Measurements from ENCODE around the gene KLK4.
A peak's percentile ranks its signal among the peaks of the same experiment; 100 is the strongest.

The KLK4 gene, protein sequence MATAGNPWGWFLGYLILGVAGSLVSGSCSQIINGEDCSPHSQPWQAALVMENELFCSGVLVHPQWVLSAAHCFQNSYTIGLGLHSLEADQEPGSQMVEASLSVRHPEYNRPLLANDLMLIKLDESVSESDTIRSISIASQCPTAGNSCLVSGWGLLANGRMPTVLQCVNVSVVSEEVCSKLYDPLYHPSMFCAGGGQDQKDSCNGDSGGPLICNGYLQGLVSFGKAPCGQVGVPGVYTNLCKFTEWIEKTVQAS

DNA sequence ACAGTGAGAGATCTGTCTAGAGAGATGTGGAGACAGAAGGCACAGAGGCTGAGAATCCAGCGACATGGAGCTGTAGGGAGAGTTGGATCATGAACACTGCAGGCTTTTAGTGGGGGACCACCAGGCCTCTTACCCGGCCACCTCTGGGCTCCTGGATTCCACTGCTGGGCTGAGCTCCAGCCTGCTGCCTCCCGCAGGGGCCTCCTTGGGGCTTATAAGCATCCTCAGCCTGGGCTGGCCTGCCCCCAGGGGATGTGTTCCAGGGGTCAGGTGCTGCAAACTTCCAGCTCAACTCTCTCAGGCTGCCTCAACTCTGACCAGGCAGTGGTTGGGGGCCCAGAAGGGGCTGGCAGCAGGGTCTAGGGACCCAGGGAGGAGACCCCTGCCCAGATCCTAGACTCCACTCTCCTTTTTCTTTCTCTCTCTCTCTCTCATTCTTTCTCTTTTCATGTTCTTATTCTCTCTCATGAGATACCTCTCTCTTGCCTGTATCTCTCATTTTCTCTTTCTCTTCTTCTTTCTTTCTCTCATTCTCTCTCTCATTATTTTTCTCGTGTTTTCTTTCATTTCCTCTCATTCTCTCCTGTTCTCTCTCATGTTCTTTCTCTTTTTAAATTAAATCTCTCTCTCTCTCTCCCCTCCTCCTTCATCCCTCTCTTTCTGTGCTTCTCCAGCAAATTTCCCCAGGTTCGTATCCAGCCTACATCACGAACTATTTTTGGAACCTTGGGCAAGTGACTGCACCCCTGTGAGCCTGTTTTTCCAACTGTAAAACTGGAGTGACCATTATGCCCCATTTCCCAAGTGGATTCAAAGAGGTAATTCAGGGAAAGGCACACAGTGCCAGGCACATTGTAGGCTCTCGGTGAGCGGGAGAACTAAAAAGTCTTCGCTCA is at the start of gene KLK4:
TSS of gene KLK4 (minus strand) at position 190 of the 896 bp plus-strand sequence. CDS start 657 bp downstream, outside the sequence.
- no peak for DNase-seq

DNA sequence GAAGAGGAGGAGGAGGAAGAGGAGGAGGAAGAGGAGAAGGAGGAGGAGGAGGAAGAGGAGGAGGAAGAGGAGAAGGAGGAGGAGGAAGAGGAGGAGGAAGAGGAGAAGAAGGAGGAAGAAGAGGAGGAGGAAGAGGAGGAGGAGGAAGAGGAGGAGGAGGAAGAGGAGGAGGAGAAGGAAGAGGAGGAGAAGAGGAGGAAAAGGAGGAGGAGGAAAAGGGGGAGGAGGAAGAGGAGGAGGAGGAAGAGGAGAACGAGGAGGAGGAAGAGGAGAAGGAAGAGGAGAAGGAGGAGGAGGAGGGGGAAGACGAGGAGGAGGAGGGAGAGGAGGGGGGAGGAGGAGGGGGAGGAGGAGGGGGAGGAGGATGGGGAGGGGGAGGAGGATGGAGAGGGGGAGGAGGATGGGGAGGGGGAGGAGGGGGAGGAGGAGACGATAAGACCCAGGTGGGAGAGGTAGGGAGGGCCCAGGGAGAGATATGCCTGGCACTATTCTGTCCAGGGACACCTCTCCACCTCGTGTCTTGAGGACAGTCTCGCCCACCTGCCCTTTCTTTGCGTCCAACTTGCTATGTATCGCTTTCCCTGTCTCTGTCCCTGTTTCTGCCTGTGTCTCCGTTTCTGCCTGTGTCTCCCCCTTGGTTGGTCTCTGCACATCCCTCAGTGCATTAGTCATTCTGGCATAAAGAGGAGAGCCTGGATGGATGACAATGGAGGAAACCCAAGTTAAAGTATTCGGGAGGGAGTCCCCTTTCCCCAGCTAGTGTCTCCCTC is 48.7 kb upstream of the KLK4 start:
- no peak for DNase-seq

DNA sequence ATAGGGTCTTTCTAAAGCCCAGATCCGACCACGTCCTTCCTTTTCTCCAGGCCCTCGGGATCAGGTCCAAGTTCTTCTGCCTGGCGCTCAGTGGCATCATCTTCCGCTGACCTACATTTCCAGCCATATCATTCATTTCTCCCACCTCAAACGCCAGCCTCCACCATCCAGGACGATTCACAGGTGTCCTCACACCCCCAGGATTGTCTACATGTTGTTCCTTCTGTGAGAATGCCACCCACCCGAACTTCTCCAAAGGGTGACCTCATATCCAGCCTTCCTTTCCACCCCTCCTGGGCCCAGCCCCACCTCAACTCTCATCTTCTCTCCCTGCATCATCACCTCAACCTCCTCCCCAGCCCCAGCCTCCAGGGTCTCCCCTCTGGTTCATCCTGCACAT is 46.4 kb upstream of the KLK4 start:
- DNase-seq = no peak

DNA sequence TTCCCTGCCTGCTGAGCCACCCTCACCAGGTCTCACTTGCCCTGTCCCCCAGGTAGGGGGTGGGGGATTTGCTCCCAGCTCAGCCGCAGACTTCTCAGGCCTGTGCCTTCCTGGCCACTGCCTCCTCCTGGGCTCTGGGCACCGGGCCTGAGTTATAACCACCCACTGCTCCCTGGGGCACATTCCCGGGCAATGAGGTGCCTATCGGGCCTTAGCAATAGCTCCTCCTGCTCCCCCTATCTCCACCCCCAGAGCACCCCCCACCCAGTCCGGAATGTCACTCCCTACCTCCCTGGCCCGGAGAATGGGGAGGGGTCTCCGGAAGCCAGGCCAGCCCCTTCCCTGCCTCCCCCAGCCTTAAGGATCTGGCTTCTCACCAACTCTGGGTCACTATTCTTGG is 41.7 kb upstream of the KLK4 start, which contains the start of gene KLK5:
TSS of gene KLK5 (minus strand) at position 129 of the 400 bp plus-strand sequence. CDS start 381 bp downstream, outside the sequence.
- no peak for DNase-seq

DNA sequence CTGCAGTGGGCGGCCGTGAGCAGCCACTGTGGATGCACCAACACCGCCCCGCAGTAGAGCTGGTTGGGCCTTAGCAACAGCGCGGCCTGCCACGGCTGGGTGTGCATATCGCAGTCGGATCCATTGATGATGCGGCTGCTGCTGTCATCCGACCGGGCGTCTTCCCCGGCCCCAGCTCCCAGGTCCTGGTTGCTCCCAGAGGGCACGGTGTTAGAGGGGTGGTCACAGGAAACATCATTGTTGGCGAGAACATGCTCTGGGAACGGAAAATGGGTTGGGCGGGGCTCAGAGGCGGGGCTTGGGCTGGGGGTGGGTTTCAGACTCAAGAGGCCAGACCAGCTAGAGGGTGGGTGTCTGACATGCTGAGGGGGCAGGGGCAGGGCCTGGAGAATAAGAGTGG is 38.7 kb upstream of the KLK4 start:
- no peak for DNase-seq

DNA sequence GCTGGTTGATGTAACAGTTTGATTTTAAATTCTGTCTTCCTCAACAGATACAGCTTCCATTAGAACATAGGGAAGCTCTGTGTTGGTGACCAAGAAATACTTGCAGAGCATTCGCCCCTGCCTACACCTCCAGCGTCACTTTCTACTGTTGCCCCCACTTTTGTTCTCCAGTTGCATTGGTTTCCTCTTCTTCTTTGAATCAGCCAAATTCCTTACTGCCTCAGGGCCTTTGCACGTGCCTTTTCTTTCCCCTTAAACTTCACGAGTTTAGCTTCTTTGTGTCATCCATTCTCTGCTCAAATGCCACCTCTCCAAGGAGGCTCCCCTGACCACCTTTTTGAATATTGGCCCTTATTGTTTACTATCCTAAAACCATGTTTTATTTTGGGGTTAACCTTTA is 35.9 kb upstream of the KLK4 start:
- no peak for DNase-seq

DNA sequence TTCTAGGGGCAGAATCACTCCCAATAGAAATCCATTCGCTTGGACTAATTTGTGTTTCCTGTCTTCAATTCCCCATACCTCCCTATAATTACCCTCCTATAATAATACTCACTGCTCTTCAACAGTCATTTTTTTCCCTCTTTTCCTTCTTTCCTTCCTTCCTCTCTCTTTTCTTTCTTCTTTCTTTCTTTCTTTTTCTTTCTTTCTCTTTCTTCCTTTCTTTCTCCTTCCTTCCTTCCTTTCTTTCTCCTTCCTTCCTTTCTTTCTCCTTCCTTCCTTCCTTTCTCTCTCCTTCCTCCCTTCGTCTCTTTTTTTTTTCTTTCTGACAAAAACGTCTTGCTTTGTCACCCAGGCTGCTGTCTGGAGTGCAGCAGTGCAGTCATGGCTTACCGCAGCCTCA is 33.6 kb upstream of the KLK4 start:
- no peak for DNase-seq

DNA sequence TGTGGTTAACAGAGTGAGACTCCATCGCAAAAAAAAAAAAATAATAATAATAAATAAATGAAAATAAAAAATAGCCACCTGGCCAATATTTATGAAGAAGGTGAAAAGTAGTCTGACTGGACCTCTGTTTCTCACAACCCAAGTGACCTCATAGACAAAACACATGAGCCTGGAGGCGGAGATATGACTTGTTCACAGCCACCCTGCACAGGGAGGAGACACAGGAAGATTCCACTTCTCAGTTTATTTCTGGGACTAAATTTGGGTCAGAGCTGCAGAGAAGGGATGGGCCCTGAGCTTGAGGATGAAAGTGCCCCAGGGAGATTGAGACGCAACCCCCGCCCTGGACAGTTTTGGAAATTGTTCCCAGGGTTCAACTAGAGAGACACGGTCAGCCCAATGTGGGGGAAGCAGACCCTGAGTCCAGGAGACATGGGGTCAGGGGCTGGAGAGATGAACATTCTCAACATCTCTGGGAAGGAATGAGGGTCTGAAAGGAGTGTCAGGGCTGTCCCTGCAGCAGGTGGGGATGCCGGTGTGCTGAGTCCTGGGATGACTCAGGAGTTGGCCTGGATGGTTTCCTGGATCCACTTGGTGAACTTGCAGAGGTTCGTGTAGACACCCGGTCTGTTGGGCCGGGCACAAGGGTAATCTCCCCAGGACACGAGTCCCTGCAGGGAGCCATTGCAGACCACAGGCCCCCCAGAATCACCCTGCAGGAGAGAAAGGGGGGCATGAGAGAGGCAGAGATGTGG is 32.1 kb upstream of the KLK4 start:
- DNase-seq = no peak

DNA sequence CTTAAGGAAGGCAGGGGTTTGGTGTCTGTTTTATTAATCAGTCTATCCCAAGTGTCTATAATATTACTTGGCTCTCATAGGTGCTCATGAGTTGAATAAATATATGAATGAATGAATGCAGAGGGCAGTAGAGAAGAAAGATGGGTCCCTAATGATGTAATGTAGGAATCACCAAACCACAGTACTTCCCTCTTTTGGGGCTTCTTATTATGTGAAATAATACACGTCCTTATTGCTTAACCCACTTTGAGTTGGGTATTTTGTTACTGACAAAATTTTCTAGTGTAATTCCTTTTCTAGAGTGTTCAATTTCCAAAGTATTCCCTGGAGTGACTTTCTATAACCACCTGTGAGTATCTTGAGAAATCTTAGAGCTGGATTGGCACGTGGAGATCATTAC is 28.4 kb upstream of the KLK4 start:
- no peak for DNase-seq

DNA sequence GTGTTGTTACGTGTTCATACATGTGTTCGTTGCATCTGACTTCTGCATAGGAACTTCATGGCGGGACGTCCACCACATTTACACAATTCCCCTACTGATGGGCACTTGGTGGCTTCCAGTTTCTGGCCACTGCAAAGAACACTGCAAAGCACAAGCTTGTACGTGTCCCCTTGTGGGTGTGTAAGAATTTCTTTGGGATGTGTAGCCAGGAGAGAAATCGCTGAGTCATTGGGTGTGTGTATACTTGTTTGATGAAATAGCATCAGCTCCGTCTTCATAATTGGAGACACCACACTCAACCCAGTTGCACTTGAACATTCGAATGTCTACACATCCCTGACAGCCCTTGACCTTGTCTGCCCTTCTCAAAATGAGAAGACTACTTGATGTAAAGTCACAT is 22.4 kb upstream of the KLK4 start:
- no peak for DNase-seq

DNA sequence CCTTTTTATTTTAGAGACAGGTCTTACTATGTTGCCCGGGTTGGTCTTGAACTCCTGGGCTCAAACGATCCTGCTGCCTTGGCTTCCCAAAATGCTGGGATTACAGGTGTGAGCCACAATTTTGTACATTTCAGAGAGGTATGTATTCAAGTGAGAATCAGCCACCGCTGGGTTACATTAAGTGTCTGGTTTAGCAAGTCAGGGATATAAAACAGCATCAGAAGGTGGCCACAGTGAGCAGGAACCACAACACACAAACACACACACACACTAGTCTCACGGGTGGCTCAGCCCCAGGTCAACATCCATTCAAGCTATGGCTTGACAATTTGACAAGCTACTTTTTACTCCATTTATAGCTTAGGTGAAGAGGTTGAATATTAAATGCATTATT is 21.5 kb upstream of the KLK4 start:
- DNase-seq = no peak

DNA sequence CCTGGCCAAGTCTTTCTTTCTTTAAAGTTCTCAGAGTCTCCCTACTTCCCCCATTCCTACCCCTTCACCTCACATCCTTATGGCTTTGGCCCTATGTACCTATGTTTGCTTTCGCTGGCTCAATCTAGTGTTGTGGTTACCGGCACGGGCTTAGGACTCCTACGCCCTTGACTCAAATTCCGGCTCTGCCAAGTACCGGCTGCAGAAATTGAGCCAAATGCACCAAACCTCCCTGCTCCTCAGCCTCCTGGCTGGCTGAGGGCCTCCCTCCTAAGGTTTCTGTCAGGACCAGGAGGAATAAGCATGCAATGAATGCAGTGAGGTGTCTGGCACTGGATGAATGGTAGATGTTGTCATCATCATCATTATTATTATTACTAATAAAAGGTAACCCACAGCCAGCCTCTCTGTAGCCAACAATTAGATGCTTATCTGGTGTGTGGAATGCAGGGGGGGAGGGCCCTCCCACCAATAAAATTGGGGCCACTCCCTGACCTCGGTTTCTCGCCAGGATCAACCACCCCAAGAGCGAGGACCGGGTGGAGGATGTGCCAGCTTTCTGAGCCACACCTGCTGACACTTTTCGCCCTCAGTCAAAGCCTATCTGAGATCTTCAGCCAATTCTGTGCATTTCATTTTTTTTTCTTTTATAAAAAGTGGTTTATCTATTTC is 21.0 kb upstream of the KLK4 start:
- DNase-seq = no peak

DNA sequence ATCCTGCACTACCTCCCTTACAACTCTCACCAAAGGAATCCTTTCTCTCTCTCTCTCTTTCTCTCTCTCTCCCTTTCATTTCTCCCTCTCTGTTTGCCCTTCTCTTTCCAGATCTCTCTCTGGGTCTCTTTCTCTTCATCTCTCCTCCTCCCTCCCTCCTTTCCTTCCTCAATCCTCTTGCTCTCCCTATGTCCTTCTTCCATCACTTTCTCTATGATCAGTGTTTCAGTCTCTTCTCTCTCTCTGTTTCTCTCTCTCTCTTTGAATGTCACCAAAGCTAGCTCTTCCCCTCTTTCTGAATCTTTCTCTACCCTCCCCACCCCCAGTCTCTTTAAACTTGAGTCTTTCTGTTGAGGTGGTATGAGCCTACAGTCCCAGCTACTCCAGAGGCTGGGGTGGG is 19.8 kb upstream of the KLK4 start:
- no peak for DNase-seq

DNA sequence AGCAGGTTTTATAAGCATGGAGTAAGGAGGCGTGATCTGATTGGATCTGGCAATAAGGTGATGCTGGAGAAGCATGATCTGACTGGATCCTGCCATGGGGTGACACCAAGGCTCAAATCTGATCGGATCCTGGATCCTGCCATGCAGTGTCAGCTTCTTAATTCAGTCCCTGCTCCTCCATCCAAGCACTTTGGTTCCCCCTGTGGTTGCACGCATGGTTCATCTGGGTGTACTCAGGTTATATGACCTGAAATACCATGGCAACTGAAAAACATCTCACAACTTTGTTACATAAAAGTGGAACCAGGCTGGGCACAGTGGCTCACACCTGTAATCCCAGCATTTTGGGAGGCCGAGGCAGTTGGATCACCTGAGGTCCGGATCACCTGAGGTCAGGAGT is 17.6 kb upstream of the KLK4 start:
- DNase-seq = no peak

DNA sequence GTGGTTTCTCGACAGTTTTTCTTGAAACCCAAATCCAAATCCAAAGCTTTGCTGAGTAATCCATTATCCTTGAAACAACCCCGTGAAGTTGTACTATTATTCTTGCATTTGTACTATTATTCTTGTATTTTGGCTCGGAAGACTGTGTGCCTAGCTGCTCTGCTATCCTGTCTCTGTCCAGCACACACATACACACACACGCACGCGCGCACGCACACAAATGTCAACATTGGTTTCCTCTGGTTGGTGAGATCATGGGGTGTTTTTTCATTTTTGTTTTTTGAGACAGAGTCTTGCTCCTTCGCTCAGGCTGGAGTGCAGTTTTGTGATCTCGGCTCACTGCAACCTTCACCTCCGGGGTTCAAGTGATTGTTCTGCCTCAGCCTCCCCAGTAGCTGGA is 14.9 kb upstream of the KLK4 start:
- no peak for DNase-seq

DNA sequence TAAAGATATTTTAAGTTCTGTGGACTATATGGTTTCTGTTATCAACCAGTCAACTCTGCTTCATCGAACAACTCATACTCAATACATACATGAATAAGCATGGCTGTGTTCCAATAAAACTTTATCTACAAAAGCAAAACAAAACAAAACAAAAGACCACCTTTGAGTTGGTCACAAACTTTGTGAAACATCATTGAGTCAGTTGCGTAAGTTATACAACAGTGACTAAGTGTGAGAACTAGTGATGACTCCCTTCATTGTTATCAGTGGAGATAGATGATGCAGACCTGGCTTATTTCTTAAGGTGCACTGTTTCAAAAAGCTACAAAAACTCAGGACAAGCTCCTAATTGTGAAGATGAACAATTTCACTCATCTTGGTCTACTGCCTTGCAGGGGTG is 14.5 kb upstream of the KLK4 start:
- no peak for DNase-seq

DNA sequence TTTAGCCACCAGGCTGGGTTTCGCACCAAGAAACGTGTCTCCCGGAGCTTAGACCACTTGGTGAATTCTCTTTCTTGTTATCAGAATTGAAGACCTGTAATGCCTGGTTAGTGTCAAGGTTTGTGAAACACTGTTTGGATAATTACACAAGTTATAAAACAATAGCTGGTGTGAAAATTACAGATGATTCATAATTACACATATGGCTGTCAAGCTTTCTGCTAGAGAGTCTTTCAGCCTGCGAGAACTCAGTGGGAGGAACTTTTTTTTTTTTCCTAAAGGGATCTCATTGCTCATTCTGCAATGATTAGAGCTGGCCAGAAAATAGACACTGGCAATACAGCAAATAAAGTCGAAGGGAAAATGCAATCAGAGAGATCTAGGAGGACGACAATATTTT is 13.4 kb upstream of the KLK4 start:
- no peak for DNase-seq

DNA sequence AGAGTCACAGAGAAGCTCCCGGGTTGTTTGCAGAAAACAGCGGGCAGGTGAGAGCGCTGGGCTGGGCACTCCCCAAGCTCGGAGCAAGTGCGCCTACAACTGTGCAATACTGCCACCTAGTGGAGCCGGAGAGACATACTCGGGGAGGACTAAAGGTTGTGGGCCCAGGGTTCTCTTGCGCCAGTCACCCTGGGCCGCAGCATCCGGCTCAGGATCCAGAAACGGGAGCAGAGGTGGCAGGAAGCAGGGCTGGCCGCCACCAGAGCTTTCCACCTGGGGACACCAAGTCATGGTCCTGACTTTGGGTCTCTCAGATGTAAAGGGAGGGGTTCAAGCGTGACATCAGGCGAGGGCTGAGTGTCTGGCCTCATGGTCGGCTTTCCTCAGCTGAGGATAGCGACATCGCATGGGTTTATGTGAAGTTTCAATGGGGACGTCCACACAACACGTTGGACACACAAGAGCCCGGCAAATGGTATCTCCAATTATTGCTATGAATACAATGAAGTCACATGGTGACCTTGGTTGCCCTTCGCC is 11.2 kb upstream of the KLK4 start:
- DNase-seq = peak; percentile 76

DNA sequence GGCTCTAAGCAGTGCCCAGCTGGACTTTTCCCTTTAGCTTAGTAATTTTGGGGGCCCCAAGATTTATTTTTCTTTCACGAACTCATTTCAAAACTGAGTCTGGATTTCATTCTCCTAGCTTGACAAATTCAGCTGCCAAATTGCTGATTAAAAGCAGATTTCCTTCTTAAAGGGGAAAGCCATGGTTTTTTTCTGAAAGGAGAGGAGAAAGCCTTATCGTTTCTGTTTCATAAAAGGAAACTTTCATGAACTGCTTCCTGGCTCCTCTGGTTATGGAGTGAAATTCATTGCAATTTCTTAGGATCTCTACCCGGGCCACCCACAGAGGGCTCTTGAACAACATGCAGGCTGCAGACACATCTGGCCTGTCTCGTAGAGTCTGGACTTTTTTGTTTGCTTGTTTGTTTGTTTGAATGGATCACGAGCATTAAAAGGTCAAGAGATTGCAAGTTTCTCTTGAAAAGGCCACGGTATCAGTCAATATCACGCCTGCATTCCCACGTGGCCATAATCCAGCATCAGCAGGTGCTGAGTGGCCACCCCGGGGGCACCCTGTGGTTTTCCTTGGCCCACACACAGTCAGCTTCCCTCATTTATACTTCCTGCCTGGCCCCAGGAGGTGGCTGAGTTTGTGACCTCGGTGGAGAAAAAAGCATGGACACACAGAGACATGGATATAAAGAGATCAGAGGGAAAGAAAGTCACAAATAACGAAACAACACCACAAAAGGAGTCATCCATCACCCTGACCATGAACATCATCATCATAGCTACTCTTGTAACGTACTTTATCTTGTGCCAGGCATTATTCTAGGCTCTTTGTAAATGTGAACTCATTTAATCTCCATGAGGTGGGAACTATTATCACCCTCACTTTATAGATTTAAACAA is 10.5 kb upstream of the KLK4 start:
- no peak for DNase-seq

DNA sequence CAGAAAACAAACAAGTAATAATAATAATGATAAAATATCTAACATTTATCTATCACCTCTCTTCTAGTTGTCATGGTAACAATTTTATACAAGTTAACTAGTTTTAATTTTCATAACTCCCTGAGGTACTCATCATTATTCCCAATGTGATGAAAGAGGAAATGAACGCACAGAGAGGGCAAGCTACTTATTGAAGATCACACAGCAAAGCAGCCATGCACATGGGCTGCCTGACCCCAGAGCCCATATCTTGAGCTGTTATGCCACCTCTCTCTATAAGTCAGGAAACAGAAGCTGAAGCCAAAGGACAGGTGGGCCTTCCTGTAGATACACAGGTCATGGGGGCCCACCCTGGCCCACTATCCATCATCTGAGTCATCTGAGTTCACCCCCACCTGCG is 4.9 kb upstream of the KLK4 start:
- no peak for DNase-seq

Measured in CD4-positive, alpha-beta T cell treated with Interleukin-6 for 4 hours (primary cell).